CD4-positive, alpha-beta T cell treated with Interleukin-6 for 4 hours (primary cell): ENCODE measurements around the gene RBM10.
A peak's percentile ranks its signal among the peaks of the same experiment; 100 is the strongest.

Experiments used
- DNase-seq: peaks from one replicate; pipeline ENCODE4 v3.0.0-alpha.2; 2020; ENCODE audit warnings: mixed read lengths

RBM10 gene

DNA sequence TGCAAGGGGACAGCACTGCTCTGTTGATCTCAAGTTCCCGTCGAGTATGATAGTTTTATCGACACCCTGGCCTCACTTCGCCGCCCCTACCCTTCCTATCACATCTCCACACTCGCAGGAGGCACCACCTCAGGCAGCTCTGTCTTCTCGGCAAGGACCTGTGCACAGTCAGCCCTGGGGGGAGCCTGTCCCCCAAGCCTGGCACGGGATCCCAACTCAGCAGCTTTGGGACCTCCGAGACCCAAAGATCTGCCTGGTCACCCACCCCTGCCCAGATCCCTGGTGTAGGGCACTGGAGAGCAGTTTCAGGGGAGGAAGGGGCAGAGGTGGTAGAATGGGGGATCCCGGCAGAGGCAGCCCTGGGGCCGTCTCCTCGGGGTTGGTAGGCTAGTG, 30.6 kb downstream of the RBM10 start:
- DNase-seq = no peak

GRCh38 chrX:47176101-47176740, 31.2 kb downstream of the RBM10 start:
- no peak for DNase-seq

- DNase-seq = no peak
These were observed 32.1 kb downstream of the RBM10 start for GRCh38 chrX:47177079-47177478.

- DNase-seq = no peak
These were observed 33.3 kb downstream of the RBM10 start for GRCh38 chrX:47178337-47178736.

- no peak for DNase-seq
These were observed 34.4 kb downstream of the RBM10 start for GRCh38 chrX:47179221-47179927.

DNA sequence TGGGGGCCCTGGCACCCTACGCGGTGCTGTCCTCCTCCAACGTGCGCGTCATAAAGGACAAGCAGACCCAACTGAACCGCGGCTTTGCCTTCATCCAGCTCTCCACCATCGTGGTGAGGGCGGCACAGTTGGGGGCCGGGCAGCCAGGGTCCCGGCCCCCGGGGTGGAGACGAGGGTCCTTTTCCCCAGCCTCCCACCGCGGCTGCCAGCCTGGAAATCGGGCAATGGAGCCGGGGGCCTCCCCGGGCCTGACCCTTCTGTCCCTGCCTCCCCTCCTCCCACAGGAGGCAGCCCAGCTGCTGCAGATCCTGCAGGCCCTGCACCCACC, 34.9 kb downstream of the RBM10 start:
- no peak for DNase-seq

DNA sequence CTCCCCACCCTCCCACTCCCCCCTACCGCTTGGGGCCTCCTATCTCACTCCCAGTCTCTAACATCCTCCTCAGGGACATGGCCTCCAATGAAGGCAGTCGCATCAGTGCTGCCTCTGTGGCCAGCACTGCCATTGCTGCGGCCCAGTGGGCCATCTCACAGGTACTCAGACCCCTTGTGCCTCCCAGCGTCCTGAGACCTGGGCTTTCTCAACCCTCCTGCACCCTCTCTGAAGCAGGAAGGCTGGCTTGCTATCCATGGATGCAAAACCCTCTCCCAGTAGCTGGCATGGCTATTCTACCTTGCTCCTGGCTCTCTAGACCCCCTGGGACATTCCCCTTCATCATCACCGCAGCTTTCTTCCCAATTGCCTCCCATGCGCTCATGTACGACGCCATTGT, 35.3 kb downstream of the RBM10 start:
- DNase-seq = no peak

DNA sequence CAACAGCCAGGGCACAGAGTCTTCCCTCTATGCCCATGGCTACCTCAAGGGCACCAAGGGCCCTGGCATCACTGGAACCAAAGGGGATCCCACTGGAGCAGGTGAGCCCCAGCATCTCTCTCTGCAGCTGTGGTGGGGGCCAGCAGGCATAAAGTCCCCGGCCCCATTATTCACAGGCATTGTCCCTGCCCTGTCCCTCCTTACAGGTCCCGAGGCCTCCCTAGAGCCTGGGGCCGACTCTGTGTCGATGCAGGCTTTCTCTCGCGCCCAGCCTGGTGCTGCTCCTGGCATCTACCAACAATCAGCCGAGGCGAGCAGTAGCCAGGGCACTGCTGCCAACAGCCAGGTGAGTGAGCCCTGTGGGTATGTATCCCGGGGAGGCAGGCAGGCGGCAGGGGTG, 36.3 kb downstream of the RBM10 start:
- DNase-seq = no peak

DNA sequence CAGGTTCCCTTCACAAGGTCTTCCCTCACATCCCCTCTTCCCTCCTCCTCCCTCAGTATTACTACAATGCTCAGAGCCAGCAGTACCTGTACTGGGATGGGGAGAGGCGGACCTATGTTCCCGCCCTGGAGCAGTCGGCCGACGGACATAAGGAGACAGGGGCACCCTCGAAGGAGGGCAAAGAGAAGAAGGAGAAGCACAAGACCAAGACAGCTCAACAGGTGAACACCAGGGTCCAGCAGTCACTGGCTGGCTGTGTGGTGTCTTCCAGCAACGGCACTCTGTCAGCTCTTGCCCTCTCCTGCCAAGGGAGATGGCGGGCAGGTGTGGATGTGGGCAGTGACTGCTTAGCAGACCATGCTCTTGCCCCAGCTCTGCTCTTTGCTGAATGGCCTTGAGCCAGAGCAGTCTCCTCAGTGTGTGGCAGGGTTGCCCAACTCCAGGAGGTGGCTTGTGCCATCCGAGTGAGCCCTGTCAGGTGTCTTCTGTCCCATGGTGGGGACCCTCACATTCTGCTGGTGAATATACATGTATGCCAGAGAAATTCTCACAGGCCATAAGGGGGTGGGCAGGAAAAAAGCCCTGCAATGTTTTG, 37.2 kb downstream of the RBM10 start:
- DNase-seq = no peak

- DNase-seq = no peak
These were observed 39.5 kb downstream of the RBM10 start for GRCh38 chrX:47184486-47184885.

GRCh38 chrX:47185241-47185640, 40.2 kb downstream of the RBM10 start:
- DNase-seq = no peak

DNA sequence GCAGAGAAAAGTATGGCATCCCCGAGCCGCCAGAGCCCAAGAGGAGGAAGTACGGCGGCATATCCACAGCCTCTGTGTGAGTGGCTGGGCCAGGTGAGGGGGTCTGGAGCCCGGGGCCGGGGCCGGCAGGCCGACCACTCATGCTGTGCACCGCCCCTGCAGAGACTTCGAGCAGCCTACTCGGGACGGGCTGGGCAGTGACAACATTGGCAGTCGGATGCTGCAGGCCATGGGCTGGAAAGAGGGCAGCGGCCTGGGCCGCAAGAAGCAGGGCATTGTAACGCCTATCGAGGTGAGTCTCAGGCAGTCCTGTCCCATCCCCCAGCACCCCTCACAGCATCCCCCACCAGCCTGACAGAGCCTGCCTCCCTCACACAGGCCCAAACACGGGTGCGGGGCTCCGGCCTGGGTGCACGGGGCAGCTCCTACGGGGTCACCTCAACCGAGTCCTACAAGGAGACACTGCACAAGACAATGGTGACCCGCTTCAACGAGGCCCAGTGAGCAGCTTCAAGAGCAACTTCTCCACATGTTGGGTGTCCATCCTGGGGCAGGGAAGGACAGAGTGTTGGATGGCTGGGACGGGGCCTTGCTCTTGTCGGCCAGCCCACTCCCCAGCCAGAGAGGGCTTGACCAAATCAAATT, 41.2 kb downstream of the RBM10 start:
- no peak for DNase-seq

DNA sequence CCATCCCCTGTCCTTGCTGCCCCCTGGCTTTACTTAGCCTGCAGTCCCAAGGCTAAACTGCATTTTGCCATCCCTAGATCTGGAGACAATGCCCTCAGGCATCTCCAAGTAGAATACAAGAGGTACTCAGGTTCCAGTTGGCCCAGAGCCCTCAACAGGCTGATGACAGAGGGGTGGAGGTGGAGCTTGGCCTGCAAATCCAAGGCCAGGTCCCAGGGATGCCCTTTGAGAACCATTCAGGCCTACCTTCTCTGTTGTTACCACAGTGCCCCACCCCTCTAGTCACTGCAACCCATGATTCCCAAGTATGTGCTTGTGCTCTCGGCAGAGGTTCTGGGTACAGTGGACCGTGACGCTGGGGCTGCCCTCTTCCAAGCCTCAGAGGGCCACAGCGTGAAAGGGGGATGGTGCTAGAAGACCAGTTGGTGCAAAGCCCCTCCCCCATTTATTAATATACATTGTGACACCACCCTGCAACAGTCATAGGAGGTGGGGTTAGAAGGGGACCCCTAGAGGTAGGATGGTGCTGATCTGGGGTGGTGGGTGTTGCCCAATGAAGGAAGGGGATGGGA, 42.2 kb downstream of the RBM10 start:
- DNase-seq = no peak

GRCh38 chrX:47189906-47190305, 44.9 kb downstream of the RBM10 start:
- no peak for DNase-seq

GRCh38 chrX:47190445-47191269, 45.6 kb downstream of the RBM10 start:
- DNase-seq = peak; percentile 86

GRCh38 chrX:47191331-47191730, 46.3 kb downstream of the RBM10 start:
- DNase-seq = peak; percentile 63

DNA sequence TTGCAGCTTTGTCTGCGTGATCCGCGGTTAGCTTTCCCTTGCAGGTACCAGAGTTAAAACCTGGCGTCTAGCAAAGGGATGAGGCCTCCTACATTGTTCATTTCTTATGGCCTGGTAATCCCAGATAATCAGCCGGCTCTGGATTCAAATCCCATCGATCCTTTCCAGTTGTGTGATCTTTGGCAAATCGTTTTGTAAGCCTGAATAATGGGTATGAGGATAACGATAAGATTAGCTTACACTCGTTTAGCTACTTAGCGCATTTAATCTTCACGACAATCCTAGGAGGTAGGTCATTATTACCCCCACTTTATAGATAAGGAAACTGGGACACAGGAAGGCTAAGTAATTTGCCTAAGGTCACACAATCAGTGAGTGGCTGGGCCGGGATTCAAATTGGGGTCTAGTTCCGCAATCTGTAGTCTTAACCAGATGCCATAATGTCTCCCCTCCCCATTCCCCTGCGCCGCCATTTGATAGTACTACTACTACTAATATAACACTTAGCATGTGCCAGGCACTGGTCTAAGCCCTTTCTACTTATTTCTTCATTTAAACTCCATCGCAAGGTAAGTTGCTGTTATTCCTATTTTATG, 46.9 kb downstream of the RBM10 start:
- no peak for DNase-seq

DNA sequence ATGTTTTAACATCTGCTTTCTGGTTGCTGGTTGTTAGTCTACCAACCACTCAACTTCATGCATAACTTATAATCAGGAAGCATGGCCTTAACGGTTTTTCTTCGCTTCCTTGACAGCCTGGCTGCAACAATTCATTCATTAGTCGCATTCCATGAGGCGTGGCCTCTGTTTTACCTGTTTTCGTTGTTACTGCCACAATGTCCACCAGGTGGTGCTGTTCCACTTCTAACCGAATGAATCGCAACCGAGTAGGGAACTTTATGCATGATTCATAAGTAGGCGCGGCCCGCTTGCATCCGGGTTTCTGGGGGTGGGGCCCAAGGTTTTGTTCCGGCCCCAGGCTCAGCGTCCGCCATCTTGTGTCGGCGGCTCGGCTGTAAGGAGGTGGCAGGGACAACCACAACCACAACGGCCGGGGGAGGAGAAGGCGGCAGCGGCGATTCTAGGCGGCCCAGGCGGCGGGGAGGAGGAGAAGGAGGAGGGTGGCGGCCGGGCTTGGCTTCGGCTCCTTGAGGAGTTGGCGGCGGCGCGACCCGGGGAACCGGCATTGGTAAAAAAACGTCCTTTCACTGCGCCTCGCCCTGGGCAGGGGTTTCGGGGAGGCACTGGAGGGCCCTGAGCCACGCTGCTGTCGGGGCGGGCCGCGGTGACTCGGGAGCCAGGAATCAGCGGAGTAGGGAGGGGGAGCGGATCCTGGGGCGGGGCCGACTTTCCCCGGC, 48.6 kb downstream of the RBM10 start, which contains the start of gene UBA1:
TSS of gene UBA1 (plus strand) at position 355 of the 719 bp plus-strand sequence. CDS start 4,974 bp downstream, outside the sequence.
- peak; percentile 98 for DNase-seq

DNA sequence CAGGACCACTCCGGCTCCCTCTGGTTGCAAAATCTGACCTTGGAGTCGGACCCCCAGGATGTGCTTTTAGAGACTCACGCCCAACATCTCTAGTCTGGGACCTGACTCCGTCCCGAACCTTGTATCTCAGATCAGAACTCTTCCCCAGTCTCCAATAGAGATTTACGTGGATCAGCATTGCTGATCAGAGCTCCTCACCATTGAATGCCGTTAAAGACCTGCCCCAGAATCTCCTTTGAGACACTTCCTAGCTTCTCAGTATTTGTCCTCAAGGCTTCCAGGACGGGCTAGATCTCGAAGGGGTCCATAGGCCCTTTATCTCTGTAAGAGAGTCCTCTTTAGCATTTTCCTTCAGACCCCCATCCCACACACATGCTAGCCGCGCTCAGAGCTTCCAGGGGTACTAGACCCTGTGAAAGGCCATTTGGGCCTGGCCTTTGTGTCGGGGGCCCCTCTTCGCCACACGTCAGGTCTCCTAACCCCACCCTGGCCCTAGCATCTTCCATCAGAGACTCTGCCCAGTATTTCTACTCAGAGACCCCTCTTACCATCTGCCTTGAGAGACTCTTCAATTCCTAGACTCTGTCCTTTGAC, 49.3 kb downstream of the RBM10 start:
- DNase-seq = no peak

GRCh38 chrX:47196098-47196497, 51.1 kb downstream of the RBM10 start:
- DNase-seq = no peak

DNA sequence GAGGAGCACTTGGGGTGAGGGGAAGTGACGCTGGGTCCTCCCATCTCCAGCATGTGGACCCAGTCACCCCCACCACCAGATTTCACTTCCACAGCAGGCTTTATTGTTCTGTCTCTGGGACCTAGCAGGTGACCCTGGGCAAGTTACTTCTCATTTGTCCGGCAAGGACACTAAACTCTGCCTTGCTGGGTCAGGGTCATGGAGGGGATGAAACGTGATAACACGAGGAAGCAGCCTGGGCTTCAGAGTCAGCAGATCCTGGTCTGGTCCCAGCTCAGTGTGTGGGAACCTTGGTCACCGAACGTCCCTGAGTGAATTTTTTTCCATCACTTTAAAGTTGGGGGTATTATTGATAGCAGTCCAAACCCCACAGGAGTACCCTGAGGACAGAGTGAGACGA, 52.5 kb downstream of the RBM10 start:
- DNase-seq = no peak
